H9 (cell line): ENCODE measurements around the gene IL31. TPM values are rescaled to one million over a fixed set of nuclear protein-coding genes. Genes with fewer than 3 reads are reported as not detected.
A peak's percentile ranks its signal among the peaks of the same experiment; 100 is the strongest.

ENCODE experiments used
- DNase-seq: peaks from one replicate; pipeline ENCODE4 v3.0.0-alpha.2; 2017
- H2AFZ ChIP-seq: one replicate; pipeline ENCODE4 v1.6.1; 2013; ENCODE audit warnings: mild to moderate bottlenecking, low read length, control low read depth, moderate library complexity
- H2AK5ac ChIP-seq: 2 replicates; pipeline ENCODE4 v1.6.1; 2013; ENCODE audit warnings: low read length, control low read depth, mixed read lengths; ENCODE audit not compliant: insufficient read length
- H2BK120ac ChIP-seq: one replicate; pipeline ENCODE4 v1.6.1; 2013; ENCODE audit warnings: low read depth, mild to moderate bottlenecking, low read length, control low read depth, inconsistent platforms; ENCODE audit not compliant: poor library complexity, severe bottlenecking
- H2BK12ac ChIP-seq: 2 replicates; pipeline ENCODE4 v1.6.1; 2013; ENCODE audit warnings: low read length, control low read depth, mixed read lengths, low read depth; ENCODE audit not compliant: insufficient read length
- H2BK15ac ChIP-seq: 2 replicates; pipeline ENCODE4 v1.6.1; 2013; ENCODE audit warnings: low read depth, low read length, control low read depth
- H2BK20ac ChIP-seq: one replicate; pipeline ENCODE4 v1.6.1; 2013; ENCODE audit warnings: low read depth, mild to moderate bottlenecking, low read length, control low read depth, inconsistent platforms; ENCODE audit not compliant: poor library complexity, severe bottlenecking
- H2BK5ac ChIP-seq: 2 replicates; pipeline ENCODE4 v1.6.1; 2013; ENCODE audit warnings: low read length, control low read depth, mixed read lengths; ENCODE audit not compliant: insufficient read length
- H3K14ac ChIP-seq: 2 replicates; pipeline ENCODE4 v1.6.1; 2013; ENCODE audit warnings: low read length, control low read depth; ENCODE audit not compliant: insufficient read depth
- H3K18ac ChIP-seq: 2 replicates; pipeline ENCODE4 v1.6.1; 2013; ENCODE audit warnings: low read depth, mild to moderate bottlenecking, mixed read lengths, low read length, control low read depth; ENCODE audit not compliant: insufficient read length
- H3K23ac ChIP-seq: 2 replicates; pipeline ENCODE4 v1.6.1; 2013; ENCODE audit warnings: low read length, control low read depth, mixed read lengths, low read depth; ENCODE audit not compliant: insufficient read length
- H3K23me2 ChIP-seq: 2 replicates; pipeline ENCODE4 v1.6.1; 2013; ENCODE audit warnings: low read depth, mild to moderate bottlenecking, mixed read lengths, low read length, control low read depth; ENCODE audit not compliant: insufficient read length, poor library complexity, severe bottlenecking
- H3K27ac ChIP-seq: 2 replicates; pipeline ENCODE4 v1.5.1; 2013; ENCODE audit warnings: low read length, control low read depth, mixed read lengths, low read depth; ENCODE audit not compliant: insufficient read length
- H3K27me3 ChIP-seq: 2 replicates; pipeline ENCODE4 v1.6.1; 2013; ENCODE audit warnings: low read length, control low read depth, inconsistent platforms; ENCODE audit not compliant: insufficient read depth
- H3K4ac ChIP-seq: 2 replicates; pipeline ENCODE4 v1.6.1; 2013; ENCODE audit warnings: low read depth, mild to moderate bottlenecking, control low read depth, inconsistent platforms, low read length, moderate library complexity
- H3K4me1 ChIP-seq: 2 replicates; pipeline ENCODE4 v1.6.1; 2013; ENCODE audit warnings: low read length, control low read depth, inconsistent platforms; ENCODE audit not compliant: insufficient read depth
- H3K4me2 ChIP-seq: 2 replicates; pipeline ENCODE4 v1.6.1; 2013; ENCODE audit warnings: low read length, control low read depth, mixed read lengths; ENCODE audit not compliant: insufficient read length, insufficient read depth
- H3K56ac ChIP-seq: 2 replicates; pipeline ENCODE4 v1.6.1; 2013; ENCODE audit warnings: low read depth, mild to moderate bottlenecking, mixed read lengths, low read length, control low read depth; ENCODE audit not compliant: insufficient read length
- H3K79me1 ChIP-seq: 2 replicates; pipeline ENCODE4 v1.6.1; 2013; ENCODE audit warnings: low read depth, mild to moderate bottlenecking, moderate library complexity, low read length, control low read depth, inconsistent platforms; ENCODE audit not compliant: insufficient read depth, poor library complexity, severe bottlenecking
- H3K79me2 ChIP-seq: 2 replicates; pipeline ENCODE4 v1.6.1; 2013; ENCODE audit warnings: low read length, control low read depth, inconsistent platforms; ENCODE audit not compliant: insufficient read depth
- H3K9ac ChIP-seq: 2 replicates; pipeline ENCODE4 v1.6.1; 2013; ENCODE audit warnings: low read length, control low read depth, mixed read lengths; ENCODE audit not compliant: insufficient read length; ENCODE audit errors: extremely low read depth
- H3K9me3 ChIP-seq: one replicate; pipeline ENCODE4 v1.6.1; 2013; ENCODE audit warnings: low read depth, low read length, inconsistent platforms; ENCODE audit not compliant: control insufficient read depth
- H3T11ph ChIP-seq: one replicate; pipeline ENCODE4 v1.6.1; 2013; ENCODE audit warnings: mild to moderate bottlenecking, low read length, control low read depth, inconsistent platforms
- H4K20me1 ChIP-seq: one replicate; pipeline ENCODE4 v1.6.1; 2013; ENCODE audit not compliant: control insufficient read depth, insufficient read length, insufficient read depth
- H4K5ac ChIP-seq: 2 replicates; pipeline ENCODE4 v1.6.1; 2013; ENCODE audit warnings: low read depth, mild to moderate bottlenecking, mixed read lengths, low read length, control low read depth; ENCODE audit not compliant: insufficient read length
- H4K8ac ChIP-seq: replicated peaks from 2 replicates; pipeline ENCODE4 v1.6.1; 2013; ENCODE audit warnings: low read length, control low read depth, mixed read lengths, low read depth; ENCODE audit not compliant: insufficient read length
- H4K91ac ChIP-seq: 2 replicates; pipeline ENCODE4 v1.6.1; 2013; ENCODE audit warnings: low read depth, mild to moderate bottlenecking, moderate library complexity, mixed read lengths, low read length, control low read depth; ENCODE audit not compliant: insufficient read length
- H3K27ac Mint-ChIP-seq, 3 experiments: 2 replicates in 2 of 3; 3 replicates in 1 of 3; pipeline ENCODE4 v1.8.0; 2020 to 2021; ENCODE audit warnings: mixed read lengths in 3 of 3, mild to moderate bottlenecking in 1 of 3, moderate library complexity in 1 of 3
- H3K27me3 Mint-ChIP-seq: 2 replicates; pipeline ENCODE4 v1.8.0; 2021; ENCODE audit warnings: low read depth, mild to moderate bottlenecking, moderate library complexity, mixed read lengths
- H3K36me3 Mint-ChIP-seq, 3 experiments: 2 replicates in 2 of 3; 3 replicates in 1 of 3; pipeline ENCODE4 v1.8.0; 2020 to 2021; ENCODE audit warnings: low read depth in 3 of 3, mixed read lengths in 3 of 3; ENCODE audit not compliant: insufficient read depth in 1 of 3
- H3K4me1 Mint-ChIP-seq, 2 experiments: 2 replicates each; pipeline ENCODE4 v1.8.0; 2020; ENCODE audit warnings: mixed read lengths in 2 of 2
- H3K4me3 Mint-ChIP-seq, 2 experiments: 2 replicates in 1 of 2; 3 replicates in 1 of 2; pipeline ENCODE4 v1.8.0; 2020 to 2021; ENCODE audit warnings: mild to moderate bottlenecking in 2 of 2, mixed read lengths in 2 of 2, moderate library complexity in 1 of 2
- H3K9me3 Mint-ChIP-seq, 2 experiments: 2 replicates in 1 of 2; 3 replicates in 1 of 2; pipeline ENCODE4 v1.8.0; 2020; ENCODE audit warnings: mild to moderate bottlenecking in 2 of 2, mixed read lengths in 2 of 2, moderate library complexity in 1 of 2
- CTCF ChIP-seq: fragments of 200-600 bp; sonication (generic); conservative IDR thresholded peaks from 3 replicates; pipeline ENCODE4 v1.8.0; 2021; ENCODE audit warnings: antibody characterized with exemption, mild to moderate bottlenecking
- WGBS: extraction: QIAGEN DNeasy Blood & Tissue Kit; methylation state at CpG from one replicate; pipeline ENCODE4 v1.1.7; 2013; ENCODE audit warnings: missing lambda C conversion rate, low lambda C conversion rate, mixed read lengths; ENCODE audit not compliant: insufficient read length; ENCODE audit errors: extremely low coverage; 5-methylcytosine and 5-hydroxymethylcytosine counted together
- total RNA-seq: library from RNA; stranded (reverse); gene quantifications from 2 replicates; pipeline ENCODE4 v1.2.1, GENCODE V29; 2021

The IL31 gene
- total RNA-seq, 1 experiment from 2014 or later = not detected

GRCh38 chr12:122159882-122160281 lies 14.1 kb downstream of the IL31 start:
- peaks cover 3% of the 10 kb centered on the region for H3K27me3 Mint-ChIP-seq
- TF ChIP-seq CTCF = peak; percentile 42; the same call in 2 of the 3 replicates
- H3K27ac Mint-ChIP-seq = no peak overlapping the region
- Histone ChIP-seq H3T11ph (no peak overlapping the region), H3K79me2 (no peaks in the 10 kb centered on the region), H3K23me2 (no peaks in the 10 kb centered on the region), H3K4me2 (no peak overlapping the region), H3K18ac (no peak overlapping the region), H4K8ac (no peak overlapping the region), H3K23ac (no peak overlapping the region), H2BK5ac (no peak overlapping the region), H3K79me1 (no peaks in the 10 kb centered on the region), H4K5ac (no peak overlapping the region), H3K14ac (no peak overlapping the region), H3K56ac (no peak overlapping the region), H2BK12ac (no peak overlapping the region), H2BK20ac (no peak overlapping the region), H2BK15ac (no peak overlapping the region), H4K91ac (no peak overlapping the region), H3K27me3 (no peaks in the 10 kb centered on the region), H4K20me1 (no peaks in the 10 kb centered on the region), H3K9me3 (no peaks in the 10 kb centered on the region), H2BK120ac (no peak overlapping the region), H2AK5ac (no peak overlapping the region), H3K4me1 (no peaks in the 10 kb centered on the region), H2AFZ (no peak overlapping the region), H3K4ac (no peak overlapping the region), H3K27ac (no peak overlapping the region), H3K9ac (no peak overlapping the region)
- peaks cover 8% of the 10 kb centered on the region in 2 experiments for H3K4me1 Mint-ChIP-seq
- no peaks in the 10 kb centered on the region for H3K9me3 Mint-ChIP-seq
- H3K36me3 Mint-ChIP-seq = no peaks in the 10 kb centered on the region
- H3K4me3 Mint-ChIP-seq = no peak overlapping the region
- no peak for DNase-seq
- no CpG with 5 or more reads among the region's 4 CpGs for WGBS
